Activated CD8-positive, alpha-beta T cell treated with anti-CD3 and anti-CD28 coated beads, Interleukin-2, amount 10 ng/mL, durations not matched to agents 7 days and 5 days (primary cell): ENCODE results near the gene C2CD2. TPM values are rescaled to one million over a fixed set of nuclear protein-coding genes. Genes with fewer than 3 reads are reported as not detected.

Experiments
- ATAC-seq: fragments of 150-1000 bp; cut with Tn5 transposase; one replicate; pipeline ENCODE4 v1.10.0; 2021; ENCODE audit warnings: moderate library complexity
- CTCF ChIA-PET: fragments of 350-600 bp; sonication (Branson Sonifier 250); formaldehyde crosslinking; loops from one replicate; lab custom pipeline; 2021; ENCODE audit warnings: antibody characterized with exemption; lab: Charles Lee
- POLR2A ChIA-PET: fragments of 350-600 bp; sonication (Branson Sonifier 250); formaldehyde crosslinking; loops from one replicate; lab custom pipeline; 2021; ENCODE audit warnings: antibody characterized with exemption; lab: Charles Lee
- DNase-seq: peaks from one replicate; pipeline ENCODE4 v3.0.0-alpha.2; 2020
- H3K27ac Mint-ChIP-seq: one replicate; pipeline ENCODE4 v1.8.0; 2021; ENCODE audit warnings: mild to moderate bottlenecking, mixed read lengths
- H3K27me3 Mint-ChIP-seq: one replicate; pipeline ENCODE4 v1.8.0; 2021; ENCODE audit warnings: low read depth, mixed read lengths
- H3K36me3 Mint-ChIP-seq: one replicate; pipeline ENCODE4 v1.8.0; 2021; ENCODE audit warnings: low read depth, mixed read lengths
- H3K4me1 Mint-ChIP-seq: one replicate; pipeline ENCODE4 v1.8.0; 2021; ENCODE audit warnings: low read depth, mixed read lengths
- H3K4me3 Mint-ChIP-seq: one replicate; pipeline ENCODE4 v1.8.0; 2021; ENCODE audit warnings: mild to moderate bottlenecking, mixed read lengths
- H3K9me3 Mint-ChIP-seq: one replicate; pipeline ENCODE4 v1.8.0; 2022; ENCODE audit warnings: mixed read lengths; ENCODE audit not compliant: insufficient read depth
- total RNA-seq, 2 experiments: library from RNA; stranded (reverse); gene quantifications; one replicate each; pipeline ENCODE4 v1.2.3, GENCODE V29; 2021

The C2CD2 gene
- total RNA-seq, 2 experiments from 2014 or later: 5.5 to 5.6 TPM

GRCh38 chr21:41901782-41902181 lies 52.0 kb downstream of the C2CD2 start:
- Mint-ChIP-seq H3K4me3 (no peak overlapping the region), H3K9me3 (no peaks in the 10 kb centered on the region), H3K27me3 (no peaks in the 10 kb centered on the region), H3K4me1 (peaks cover 49% of the 10 kb centered on the region), H3K36me3 (peaks cover 10% of the 10 kb centered on the region), H3K27ac (no peak overlapping the region)
- ChIA-PET CTCF (interaction anchor here (1.2 to 1.7 kb wide), 2 partner anchors 216 to 357 kb away, joined by 3 to 5 read pairs; no protein-coding TSS in a partner anchor), POLR2A (no interaction called here)
- DNase-seq (no peak), ATAC-seq (no peak)

- Mint-ChIP-seq H3K4me1 (peaks cover 54% of the 10 kb centered on the region), H3K36me3 (peaks cover 10% of the 10 kb centered on the region), H3K4me3 (no peak overlapping the region), H3K27ac (no peak overlapping the region), H3K27me3 (no peaks in the 10 kb centered on the region), H3K9me3 (no peaks in the 10 kb centered on the region)
- CTCF ChIA-PET: interaction anchor here (1.7 kb wide), 1 partner anchor 216 kb away, joined by 5 read pairs; no protein-coding TSS in a partner anchor
- DNase-seq (no peak), ATAC-seq (no peak)
- POLR2A ChIA-PET: no interaction called here
Observed at GRCh38 chr21:41901099-41901498, 52.7 kb downstream of the C2CD2 start.

GRCh38 chr21:41900401-41900800 lies 53.4 kb downstream of the C2CD2 start:
- no peak overlapping the region for H3K27ac Mint-ChIP-seq
- peaks cover 10% of the 10 kb centered on the region for H3K36me3 Mint-ChIP-seq
- no peaks in the 10 kb centered on the region for H3K9me3 Mint-ChIP-seq
- peaks cover 61% of the 10 kb centered on the region for H3K4me1 Mint-ChIP-seq
- ATAC-seq (no peak), DNase-seq (no peak)
- no peak overlapping the region for H3K4me3 Mint-ChIP-seq
- CTCF ChIA-PET: interaction anchor here (1.4 to 2.1 kb wide), 2 partner anchors 14 to 21 kb away, joined by 3 to 7 read pairs; partner anchors contain the start of gene PRDM15
- H3K27me3 Mint-ChIP-seq: no peaks in the 10 kb centered on the region
- POLR2A ChIA-PET: no interaction called here

GRCh38 chr21:41899426-41900202 lies 54.2 kb downstream of the C2CD2 start:
- peaks cover 10% of the 10 kb centered on the region for H3K36me3 Mint-ChIP-seq
- ATAC-seq: peak; percentile 44
- peak; percentile 58 for DNase-seq
- H3K27ac Mint-ChIP-seq: peak overlapping the region; percentile 80
- peaks cover 65% of the 10 kb centered on the region for H3K4me1 Mint-ChIP-seq
- POLR2A ChIA-PET: interaction anchor here (0.6 to 1.4 kb wide), 2 partner anchors 20 to 27 kb away, joined by 3 read pairs; no protein-coding TSS in a partner anchor
- peak overlapping the region; percentile 24 for H3K4me3 Mint-ChIP-seq
- CTCF ChIA-PET: interaction anchor here (1.4 to 2.1 kb wide), 3 partner anchors 13 to 208 kb away, joined by 3 to 7 read pairs (median 6); partner anchors contain the start of gene PRDM15
- no peaks in the 10 kb centered on the region for H3K27me3 Mint-ChIP-seq
- H3K9me3 Mint-ChIP-seq: no peaks in the 10 kb centered on the region

- ATAC-seq (no peak), DNase-seq (no peak)
- H3K27ac Mint-ChIP-seq: peak overlapping the region; percentile 80
- H3K9me3 Mint-ChIP-seq: no peaks in the 10 kb centered on the region
- POLR2A ChIA-PET: interaction anchor here (1.4 kb wide), 1 partner anchor 19 kb away, joined by 3 read pairs; no protein-coding TSS in a partner anchor
- H3K4me1 Mint-ChIP-seq: peaks cover 63% of the 10 kb centered on the region
- no peak overlapping the region for H3K4me3 Mint-ChIP-seq
- CTCF ChIA-PET: interaction anchor here (1.4 to 2.1 kb wide), 3 partner anchors 13 to 209 kb away, joined by 3 to 7 read pairs (median 6); partner anchors contain the start of gene PRDM15
- no peaks in the 10 kb centered on the region for H3K27me3 Mint-ChIP-seq
- peaks cover 10% of the 10 kb centered on the region for H3K36me3 Mint-ChIP-seq
Observed at GRCh38 chr21:41898998-41899397, 54.8 kb downstream of the C2CD2 start.

- H3K27me3 Mint-ChIP-seq: no peaks in the 10 kb centered on the region
- no peak overlapping the region for H3K4me3 Mint-ChIP-seq
- H3K9me3 Mint-ChIP-seq: no peaks in the 10 kb centered on the region
- peaks cover 56% of the 10 kb centered on the region for H3K4me1 Mint-ChIP-seq
- H3K36me3 Mint-ChIP-seq: peaks cover 10% of the 10 kb centered on the region
- ChIA-PET POLR2A (no interaction called here), CTCF (no interaction called here)
- no peak for ATAC-seq
- no peak overlapping the region for H3K27ac Mint-ChIP-seq
- no peak for DNase-seq
Observed at GRCh38 chr21:41897700-41898099, 56.1 kb downstream of the C2CD2 start.

- H3K9me3 Mint-ChIP-seq: no peaks in the 10 kb centered on the region
- no peak overlapping the region for H3K27ac Mint-ChIP-seq
- H3K36me3 Mint-ChIP-seq: peaks cover 10% of the 10 kb centered on the region
- H3K4me3 Mint-ChIP-seq: no peak overlapping the region
- CTCF ChIA-PET: no interaction called here
- H3K4me1 Mint-ChIP-seq: peaks cover 56% of the 10 kb centered on the region
- ATAC-seq: no peak
- DNase-seq: no peak
- no peaks in the 10 kb centered on the region for H3K27me3 Mint-ChIP-seq
- POLR2A ChIA-PET: no interaction called here
Observed at GRCh38 chr21:41897047-41897669, 56.7 kb downstream of the C2CD2 start.

GRCh38 chr21:41895643-41896493 lies 58.0 kb downstream of the C2CD2 start:
- Mint-ChIP-seq H3K4me1 (peaks cover 49% of the 10 kb centered on the region), H3K27me3 (no peaks in the 10 kb centered on the region), H3K36me3 (peaks cover 4% of the 10 kb centered on the region), H3K9me3 (no peaks in the 10 kb centered on the region), H3K27ac (peak overlapping the region; percentile 80), H3K4me3 (peak overlapping the region; percentile 1)
- peak; percentile 83 for DNase-seq
- ChIA-PET CTCF (interaction anchor here (0.6 to 1.4 kb wide), 14 partner anchors 10 to 745 kb away, joined by 3 to 7 read pairs (median 4); no protein-coding TSS in a partner anchor), POLR2A (interaction anchor here (0.6 to 1.4 kb wide), 6 partner anchors 10 to 226 kb away, joined by 3 to 6 read pairs (median 3); partner anchors contain the start of gene PRDM15)
- ATAC-seq: peak; percentile 91

- H3K27me3 Mint-ChIP-seq: no peaks in the 10 kb centered on the region
- peaks cover 43% of the 10 kb centered on the region for H3K4me1 Mint-ChIP-seq
- ChIA-PET CTCF (interaction anchor here (0.8 to 1.4 kb wide), 10 partner anchors 9 to 633 kb away, joined by 3 to 7 read pairs (median 4); no protein-coding TSS in a partner anchor), POLR2A (interaction anchor here (0.6 to 1.4 kb wide), 4 partner anchors 15 to 140 kb away, joined by 3 to 6 read pairs (median 3); partner anchors contain the start of gene PRDM15)
- no peak for ATAC-seq
- H3K9me3 Mint-ChIP-seq: no peaks in the 10 kb centered on the region
- DNase-seq: no peak
- no peak overlapping the region for H3K4me3 Mint-ChIP-seq
- H3K27ac Mint-ChIP-seq: peak overlapping the region; percentile 14
- peaks cover 2% of the 10 kb centered on the region for H3K36me3 Mint-ChIP-seq
Observed at GRCh38 chr21:41894922-41895557, 58.8 kb downstream of the C2CD2 start.

- H3K27me3 Mint-ChIP-seq: no peaks in the 10 kb centered on the region
- POLR2A ChIA-PET: interaction anchor here (1.0 kb wide), 1 partner anchor 15 kb away, joined by 3 read pairs; no protein-coding TSS in a partner anchor
Observed at GRCh38 chr21:41894511-41894910, 59.3 kb downstream of the C2CD2 start.

More at GRCh38 chr21:41894511-41894910, 59.3 kb downstream of the C2CD2 start:
- Mint-ChIP-seq H3K4me1 (peaks cover 38% of the 10 kb centered on the region), H3K36me3 (peaks cover 2% of the 10 kb centered on the region), H3K27ac (no peak overlapping the region), H3K4me3 (no peak overlapping the region), H3K9me3 (no peaks in the 10 kb centered on the region)
- DNase-seq: no peak
- CTCF ChIA-PET: no interaction called here
- ATAC-seq: no peak
